T follicular helper cell (primary cell): ENCODE data around the gene COA3.

ENCODE experiments used
- DNase-seq: peaks from one replicate; pipeline ENCODE4 v3.0.0-alpha.2; 2020; ENCODE audit warnings: low read depth

Gene COA3

DNA sequence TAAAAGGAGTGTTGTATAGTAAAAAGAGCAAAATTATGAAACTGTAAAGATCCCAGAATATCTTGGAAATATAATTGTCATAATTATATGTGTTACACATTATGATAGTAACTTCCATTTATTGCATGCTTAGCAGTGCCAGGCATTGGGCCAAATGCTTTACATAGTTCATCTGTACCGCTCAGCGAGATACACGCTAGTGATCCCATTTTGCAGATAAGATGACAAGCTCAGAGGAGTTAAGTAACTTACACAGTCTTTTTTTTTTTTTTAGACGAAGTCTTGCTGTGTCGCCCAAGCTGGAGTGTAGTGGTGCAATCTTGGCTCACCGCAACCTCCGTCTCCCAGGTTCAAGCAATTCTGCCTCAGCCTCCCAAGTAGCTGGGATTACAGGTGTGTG is 46.9 kb downstream of the COA3 start:
- DNase-seq = no peak

GRCh38 chr17:42750739-42751344 is 47.7 kb downstream of the COA3 start:
- no peak for DNase-seq

DNA sequence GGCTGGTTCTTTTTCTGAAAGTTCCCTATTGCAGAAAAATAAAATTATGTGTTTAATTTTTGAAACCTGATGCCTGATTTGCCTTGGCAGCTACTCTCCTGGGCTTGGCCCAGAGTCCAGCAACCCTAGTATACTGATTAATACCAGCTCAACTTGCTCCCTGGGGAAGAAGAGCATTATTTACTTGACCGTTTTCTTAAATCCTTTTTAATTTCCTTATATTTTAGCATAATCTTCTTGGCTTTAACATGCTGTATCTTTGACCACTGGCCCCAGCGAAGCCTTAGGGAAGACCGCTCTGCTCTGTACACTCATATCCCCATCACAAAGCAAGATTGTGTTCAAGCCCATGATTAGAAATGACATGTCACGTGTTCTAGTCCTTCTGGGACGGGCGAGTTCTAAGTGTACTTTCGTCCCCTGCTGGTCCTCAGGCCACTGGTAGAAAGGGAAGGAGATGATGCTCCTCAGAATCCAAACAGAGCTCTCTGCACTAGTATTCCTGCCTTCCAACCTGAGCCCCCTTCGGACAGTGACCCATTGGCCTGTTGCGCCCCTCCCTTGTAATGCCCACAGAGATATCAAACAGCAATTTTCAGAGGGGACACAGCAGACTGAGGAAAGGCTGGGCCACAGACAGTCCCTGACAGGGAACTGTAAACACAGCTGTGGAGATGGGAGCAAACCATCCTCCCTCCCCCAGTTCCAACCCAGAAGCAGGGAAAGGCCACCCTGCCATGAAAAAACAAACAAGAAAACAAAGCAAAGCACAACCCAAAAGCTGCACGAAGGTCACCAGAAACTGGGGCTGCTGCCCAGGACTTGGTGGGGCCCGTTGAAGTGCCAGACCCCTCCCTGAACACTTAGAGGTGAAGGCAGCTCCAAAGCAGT is 49.4 kb downstream of the COA3 start:
- no peak for DNase-seq

- DNase-seq = no peak
These were observed 50.1 kb downstream of the COA3 start for GRCh38 chr17:42748202-42748907.
